HepG2 (cell line): Measurements from ENCODE around the gene IFNLR1. TPM values are rescaled to one million over a fixed set of nuclear protein-coding genes. Genes with fewer than 3 reads are reported as not detected.

Experiments used
- FOXA3 ChIP-seq: IDR thresholded peaks from 2 replicates; pipeline ENCODE4 v1.6.1; 2016; ENCODE audit warnings: missing genetic modification reagents, missing compliant biosample characterization
- HNRNPUL1 ChIP-seq: fragments of 200-400 bp; formaldehyde crosslinking; IDR thresholded peaks from 2 replicates; pipeline ENCODE4 v1.6.1; 2017; ENCODE audit warnings: low read depth, mild to moderate bottlenecking, low read length, moderate library complexity
- MAZ ChIP-seq, 2 experiments: sonication (generic) in 1 of 2; formaldehyde crosslinking in 1 of 2; IDR thresholded peaks; 2 replicates each; pipeline versions ENCODE4 v1.5.0 to v1.6.1; 2012 to 2020; ENCODE audit warnings: low read depth in 2 of 2, mild to moderate bottlenecking in 2 of 2, borderline replicate concordance in 1 of 2, improper control_type of control experiment in 1 of 2, low read length in 1 of 2, missing genetic modification reagents in 1 of 2, moderate library complexity in 1 of 2
- U2AF1 ChIP-seq: fragments of 200-400 bp; formaldehyde crosslinking; optimal IDR thresholded peaks from 2 replicates; pipeline ENCODE3; 2017; ENCODE audit warnings: mild to moderate bottlenecking, low read depth, low read length
- ZNF225 ChIP-seq: sonication (generic); formaldehyde crosslinking; IDR thresholded peaks from 2 replicates; pipeline ENCODE4 v1.4.0; 2020; ENCODE audit warnings: mild to moderate bottlenecking, missing genetic modification reagents
- ZNF720 ChIP-seq: sonication (generic); formaldehyde crosslinking; IDR thresholded peaks from 2 replicates; pipeline ENCODE4 v1.4.0; 2020; ENCODE audit warnings: missing genetic modification reagents
- polyA plus RNA-seq, 8 experiments: library from polyadenylated mRNA; depleted of rRNA in 3 of 8; stranded (reverse) in 7 of 8; unstranded in 1 of 8; fragments of >200 nt; fragmentation: Illumina TruSeq in 4 of 8; extraction: Trizol in 4 of 8; gene quantifications; 2 replicates each; pipeline versions ENCODE4 v1.2.1 to v1.2.3, GENCODE V29; 2011 to 2016; ENCODE audit warnings: low read depth in 4 of 8, missing spikeins in 1 of 8, mixed read lengths in 1 of 8; ENCODE audit not compliant: insufficient read depth in 1 of 8
- total RNA-seq, 5 experiments: library from RNA; depleted of rRNA; stranded (reverse); fragments of >200 nt; fragmentation: Illumina TruSeq; extraction: Trizol; gene quantifications; 2 replicates each; pipeline ENCODE4 v1.2.3, GENCODE V29; 2016; ENCODE audit warnings: low read depth in 1 of 5
- TF ChIP-seq, protein P1 (sequence below): sonication (generic); formaldehyde crosslinking; IDR thresholded peaks from 2 replicates; pipeline ENCODE4 v1.4.0; 2020; ENCODE audit warnings: missing genetic modification reagents
- TF ChIP-seq, protein P2 (sequence below): IDR thresholded peaks from 2 replicates; pipeline ENCODE4 v1.6.1; 2016; ENCODE audit warnings: low read depth
- TF ChIP-seq, protein P3 (sequence below): sonication (generic); formaldehyde crosslinking; IDR thresholded peaks from 2 replicates; pipeline ENCODE4 v1.4.0; 2020; ENCODE audit warnings: missing genetic modification reagents
- TF ChIP-seq, protein P4 (sequence below): sonication (generic); formaldehyde crosslinking; IDR thresholded peaks from 2 replicates; pipeline ENCODE4 v1.4.0; 2020; ENCODE audit warnings: missing genetic modification reagents; ENCODE audit errors: not compliant biosample characterization
- TF ChIP-seq, protein P5 (sequence below): sonication (generic); formaldehyde crosslinking; IDR thresholded peaks from 2 replicates; pipeline ENCODE4 v1.5.1; 2020; ENCODE audit warnings: mild to moderate bottlenecking, missing genetic modification reagents, borderline replicate concordance
- TF ChIP-seq, protein P6 (sequence below): sonication (generic); formaldehyde crosslinking; IDR thresholded peaks from 2 replicates; pipeline ENCODE4 v1.4.0; 2020; ENCODE audit warnings: missing genetic modification reagents
- TF ChIP-seq, protein P7 (sequence below): sonication (generic); formaldehyde crosslinking; IDR thresholded peaks from 2 replicates; pipeline ENCODE4 v1.4.0; 2020; ENCODE audit warnings: missing genetic modification reagents, borderline replicate concordance

IFNLR1 gene
- total and polyA plus RNA-seq, 2 of the 13 experiments (the other 11 are each of a cell fraction or from before 2014, with no cell fraction given), result 3.8 to 8.5 TPM

DNA sequence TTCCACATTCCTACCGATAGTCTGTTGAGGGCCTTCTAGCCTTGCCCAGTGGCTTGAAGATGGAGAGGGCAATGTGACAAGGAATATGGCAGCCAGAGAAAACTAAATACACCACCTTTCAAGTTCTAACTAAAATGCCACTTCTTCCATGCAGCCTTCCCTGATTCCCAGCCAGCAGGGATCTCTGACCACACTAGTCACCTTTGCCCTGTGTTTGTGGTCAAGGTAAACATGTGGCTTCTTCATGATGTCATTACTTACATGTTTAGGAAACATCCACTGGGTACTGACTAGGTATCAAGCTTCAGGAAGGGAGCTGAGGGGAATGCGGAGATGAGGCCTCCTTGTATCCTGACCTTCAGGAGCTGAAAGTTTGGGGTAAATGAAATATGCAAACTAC, 21.6 kb downstream of the IFNLR1 start (continued):
- TF ChIP-seq, protein P1, sequence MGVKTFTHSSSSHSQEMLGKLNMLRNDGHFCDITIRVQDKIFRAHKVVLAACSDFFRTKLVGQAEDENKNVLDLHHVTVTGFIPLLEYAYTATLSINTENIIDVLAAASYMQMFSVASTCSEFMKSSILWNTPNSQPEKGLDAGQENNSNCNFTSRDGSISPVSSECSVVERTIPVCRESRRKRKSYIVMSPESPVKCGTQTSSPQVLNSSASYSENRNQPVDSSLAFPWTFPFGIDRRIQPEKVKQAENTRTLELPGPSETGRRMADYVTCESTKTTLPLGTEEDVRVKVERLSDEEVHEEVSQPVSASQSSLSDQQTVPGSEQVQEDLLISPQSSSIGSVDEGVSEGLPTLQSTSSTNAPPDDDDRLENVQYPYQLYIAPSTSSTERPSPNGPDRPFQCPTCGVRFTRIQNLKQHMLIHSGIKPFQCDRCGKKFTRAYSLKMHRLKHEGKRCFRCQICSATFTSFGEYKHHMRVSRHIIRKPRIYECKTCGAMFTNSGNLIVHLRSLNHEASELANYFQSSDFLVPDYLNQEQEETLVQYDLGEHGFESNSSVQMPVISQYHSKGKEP, result no peak
- TF ChIP-seq, protein P2, sequence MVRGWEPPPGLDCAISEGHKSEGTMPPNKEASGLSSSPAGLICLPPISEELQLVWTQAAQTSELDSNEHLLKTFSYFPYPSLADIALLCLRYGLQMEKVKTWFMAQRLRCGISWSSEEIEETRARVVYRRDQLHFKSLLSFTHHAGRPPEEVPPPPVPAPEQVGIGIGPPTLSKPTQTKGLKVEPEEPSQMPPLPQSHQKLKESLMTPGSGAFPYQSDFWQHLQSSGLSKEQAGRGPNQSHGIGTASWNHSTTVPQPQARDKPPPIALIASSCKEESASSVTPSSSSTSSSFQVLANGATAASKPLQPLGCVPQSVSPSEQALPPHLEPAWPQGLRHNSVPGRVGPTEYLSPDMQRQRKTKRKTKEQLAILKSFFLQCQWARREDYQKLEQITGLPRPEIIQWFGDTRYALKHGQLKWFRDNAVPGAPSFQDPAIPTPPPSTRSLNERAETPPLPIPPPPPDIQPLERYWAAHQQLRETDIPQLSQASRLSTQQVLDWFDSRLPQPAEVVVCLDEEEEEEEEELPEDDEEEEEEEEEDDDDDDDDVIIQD, result no peak
- TF ChIP-seq, protein P3, sequence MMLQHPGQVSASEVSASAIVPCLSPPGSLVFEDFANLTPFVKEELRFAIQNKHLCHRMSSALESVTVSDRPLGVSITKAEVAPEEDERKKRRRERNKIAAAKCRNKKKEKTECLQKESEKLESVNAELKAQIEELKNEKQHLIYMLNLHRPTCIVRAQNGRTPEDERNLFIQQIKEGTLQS (CRISPR knock-in tag), result no peak
- TF ChIP-seq FOXA3 (CRISPR knock-in tag) (peak; percentile 56; the same call in 1 of the 2 replicates), HNRNPUL1 (no peak), ZNF225 (CRISPR knock-in tag) (no peak), U2AF1 (no peak), MAZ (IDR thresholded peaks at IDR 0.05; ENCODE audit: borderline replicate concordance, low read depth, low read length) (peak; percentile 39; the same call in 1 of the 2 replicates), MAZ (CRISPR knock-in tag; IDR thresholded peaks at IDR 0.05; ENCODE audit: low read depth) (no peak), ZNF720 (CRISPR knock-in tag) (no peak)
- TF ChIP-seq, protein P4, sequence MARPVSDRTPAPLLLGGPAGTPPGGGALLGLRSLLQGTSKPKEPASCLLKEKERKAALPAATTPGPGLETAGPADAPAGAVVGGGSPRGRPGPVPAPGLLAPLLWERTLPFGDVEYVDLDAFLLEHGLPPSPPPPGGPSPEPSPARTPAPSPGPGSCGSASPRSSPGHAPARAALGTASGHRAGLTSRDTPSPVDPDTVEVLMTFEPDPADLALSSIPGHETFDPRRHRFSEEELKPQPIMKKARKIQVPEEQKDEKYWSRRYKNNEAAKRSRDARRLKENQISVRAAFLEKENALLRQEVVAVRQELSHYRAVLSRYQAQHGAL (CRISPR knock-in tag), result no peak
- TF ChIP-seq, protein P5, sequence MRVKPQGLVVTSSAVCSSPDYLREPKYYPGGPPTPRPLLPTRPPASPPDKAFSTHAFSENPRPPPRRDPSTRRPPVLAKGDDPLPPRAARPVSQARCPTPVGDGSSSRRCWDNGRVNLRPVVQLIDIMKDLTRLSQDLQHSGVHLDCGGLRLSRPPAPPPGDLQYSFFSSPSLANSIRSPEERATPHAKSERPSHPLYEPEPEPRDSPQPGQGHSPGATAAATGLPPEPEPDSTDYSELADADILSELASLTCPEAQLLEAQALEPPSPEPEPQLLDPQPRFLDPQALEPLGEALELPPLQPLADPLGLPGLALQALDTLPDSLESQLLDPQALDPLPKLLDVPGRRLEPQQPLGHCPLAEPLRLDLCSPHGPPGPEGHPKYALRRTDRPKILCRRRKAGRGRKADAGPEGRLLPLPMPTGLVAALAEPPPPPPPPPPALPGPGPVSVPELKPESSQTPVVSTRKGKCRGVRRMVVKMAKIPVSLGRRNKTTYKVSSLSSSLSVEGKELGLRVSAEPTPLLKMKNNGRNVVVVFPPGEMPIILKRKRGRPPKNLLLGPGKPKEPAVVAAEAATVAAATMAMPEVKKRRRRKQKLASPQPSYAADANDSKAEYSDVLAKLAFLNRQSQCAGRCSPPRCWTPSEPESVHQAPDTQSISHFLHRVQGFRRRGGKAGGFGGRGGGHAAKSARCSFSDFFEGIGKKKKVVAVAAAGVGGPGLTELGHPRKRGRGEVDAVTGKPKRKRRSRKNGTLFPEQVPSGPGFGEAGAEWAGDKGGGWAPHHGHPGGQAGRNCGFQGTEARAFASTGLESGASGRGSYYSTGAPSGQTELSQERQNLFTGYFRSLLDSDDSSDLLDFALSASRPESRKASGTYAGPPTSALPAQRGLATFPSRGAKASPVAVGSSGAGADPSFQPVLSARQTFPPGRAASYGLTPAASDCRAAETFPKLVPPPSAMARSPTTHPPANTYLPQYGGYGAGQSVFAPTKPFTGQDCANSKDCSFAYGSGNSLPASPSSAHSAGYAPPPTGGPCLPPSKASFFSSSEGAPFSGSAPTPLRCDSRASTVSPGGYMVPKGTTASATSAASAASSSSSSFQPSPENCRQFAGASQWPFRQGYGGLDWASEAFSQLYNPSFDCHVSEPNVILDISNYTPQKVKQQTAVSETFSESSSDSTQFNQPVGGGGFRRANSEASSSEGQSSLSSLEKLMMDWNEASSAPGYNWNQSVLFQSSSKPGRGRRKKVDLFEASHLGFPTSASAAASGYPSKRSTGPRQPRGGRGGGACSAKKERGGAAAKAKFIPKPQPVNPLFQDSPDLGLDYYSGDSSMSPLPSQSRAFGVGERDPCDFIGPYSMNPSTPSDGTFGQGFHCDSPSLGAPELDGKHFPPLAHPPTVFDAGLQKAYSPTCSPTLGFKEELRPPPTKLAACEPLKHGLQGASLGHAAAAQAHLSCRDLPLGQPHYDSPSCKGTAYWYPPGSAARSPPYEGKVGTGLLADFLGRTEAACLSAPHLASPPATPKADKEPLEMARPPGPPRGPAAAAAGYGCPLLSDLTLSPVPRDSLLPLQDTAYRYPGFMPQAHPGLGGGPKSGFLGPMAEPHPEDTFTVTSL, result no peak
- TF ChIP-seq, protein P6, sequence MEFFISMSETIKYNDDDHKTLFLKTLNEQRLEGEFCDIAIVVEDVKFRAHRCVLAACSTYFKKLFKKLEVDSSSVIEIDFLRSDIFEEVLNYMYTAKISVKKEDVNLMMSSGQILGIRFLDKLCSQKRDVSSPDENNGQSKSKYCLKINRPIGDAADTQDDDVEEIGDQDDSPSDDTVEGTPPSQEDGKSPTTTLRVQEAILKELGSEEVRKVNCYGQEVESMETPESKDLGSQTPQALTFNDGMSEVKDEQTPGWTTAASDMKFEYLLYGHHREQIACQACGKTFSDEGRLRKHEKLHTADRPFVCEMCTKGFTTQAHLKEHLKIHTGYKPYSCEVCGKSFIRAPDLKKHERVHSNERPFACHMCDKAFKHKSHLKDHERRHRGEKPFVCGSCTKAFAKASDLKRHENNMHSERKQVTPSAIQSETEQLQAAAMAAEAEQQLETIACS (CRISPR knock-in tag), result no peak
- TF ChIP-seq, protein P7, sequence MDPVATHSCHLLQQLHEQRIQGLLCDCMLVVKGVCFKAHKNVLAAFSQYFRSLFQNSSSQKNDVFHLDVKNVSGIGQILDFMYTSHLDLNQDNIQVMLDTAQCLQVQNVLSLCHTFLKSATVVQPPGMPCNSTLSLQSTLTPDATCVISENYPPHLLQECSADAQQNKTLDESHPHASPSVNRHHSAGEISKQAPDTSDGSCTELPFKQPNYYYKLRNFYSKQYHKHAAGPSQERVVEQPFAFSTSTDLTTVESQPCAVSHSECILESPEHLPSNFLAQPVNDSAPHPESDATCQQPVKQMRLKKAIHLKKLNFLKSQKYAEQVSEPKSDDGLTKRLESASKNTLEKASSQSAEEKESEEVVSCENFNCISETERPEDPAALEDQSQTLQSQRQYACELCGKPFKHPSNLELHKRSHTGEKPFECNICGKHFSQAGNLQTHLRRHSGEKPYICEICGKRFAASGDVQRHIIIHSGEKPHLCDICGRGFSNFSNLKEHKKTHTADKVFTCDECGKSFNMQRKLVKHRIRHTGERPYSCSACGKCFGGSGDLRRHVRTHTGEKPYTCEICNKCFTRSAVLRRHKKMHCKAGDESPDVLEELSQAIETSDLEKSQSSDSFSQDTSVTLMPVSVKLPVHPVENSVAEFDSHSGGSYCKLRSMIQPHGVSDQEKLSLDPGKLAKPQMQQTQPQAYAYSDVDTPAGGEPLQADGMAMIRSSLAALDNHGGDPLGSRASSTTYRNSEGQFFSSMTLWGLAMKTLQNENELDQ (CRISPR knock-in tag), result no peak
